Melanocyte of skin (primary cell): ENCODE measurements around the gene S1PR1. TPM values are rescaled to one million over a fixed set of nuclear protein-coding genes. Genes with fewer than 3 reads are reported as not detected.

Experiments
- total RNA-seq, 2 donors: library from RNA; depleted of rRNA; stranded (reverse); fragments of >200 nt; gene quantifications; 2 replicates each; pipeline ENCODE4 v1.2.3, GENCODE V29; 2012

The S1PR1 gene
- under 1 TPM in 1 of 2 donors, not detected in 1; 0.33 TPM for total RNA-seq

GRCh38 chr1:101236516-101237228 is at the start of gene S1PR1:
Gene S1PR1 (plus strand): TSS chr1:101237019. CDS start chr1:101238985, 1,966 bp downstream.

Other genes with a start within 250 kb of the S1PR1 start
- 10 to 100 TPM; 26.8 to 28.0 TPM for gene DPH5, start 211.2 kb upstream of the S1PR1 start, total RNA-seq